Calu3 (cell line): ENCODE measurements around the gene TRAF2. TPM values are rescaled to one million over a fixed set of nuclear protein-coding genes. Genes with fewer than 3 reads are reported as not detected.

Experiments used
- BruUV-seq: library from RNA; stranded (reverse); fragments of 400-500 nt; replicated peaks from 2 replicates; lab custom pipeline; 2021; lab: Mats Ljungman, UMichigan
- CTCF ChIA-PET: fragments of 300-600 bp; sonication (Branson Sonifier 250); formaldehyde crosslinking; loops from one replicate; lab custom pipeline; 2022; ENCODE audit warnings: antibody characterized with exemption; lab: Charles Lee
- DNase-seq: peaks from one replicate; pipeline ENCODE4 v3.0.0; 2022
- H3K27ac Mint-ChIP-seq: one replicate; pipeline ENCODE4 v1.8.0; 2022; ENCODE audit warnings: mixed read lengths; ENCODE audit not compliant: unreplicated experiment
- H3K27me3 Mint-ChIP-seq: one replicate; pipeline ENCODE4 v1.8.0; 2022; ENCODE audit warnings: mixed read lengths; ENCODE audit not compliant: unreplicated experiment
- H3K36me3 Mint-ChIP-seq: one replicate; pipeline ENCODE4 v1.8.0; 2022; ENCODE audit warnings: mild to moderate bottlenecking, moderate library complexity, mixed read lengths; ENCODE audit not compliant: insufficient read depth, unreplicated experiment
- H3K4me1 Mint-ChIP-seq: one replicate; pipeline ENCODE4 v1.8.0; 2022; ENCODE audit warnings: mild to moderate bottlenecking, low read depth, mixed read lengths; ENCODE audit not compliant: unreplicated experiment
- H3K4me3 Mint-ChIP-seq: one replicate; pipeline ENCODE4 v1.8.0; 2022; ENCODE audit warnings: mild to moderate bottlenecking, low read depth, moderate library complexity, mixed read lengths; ENCODE audit not compliant: unreplicated experiment
- H3K9me3 Mint-ChIP-seq: one replicate; pipeline ENCODE4 v1.8.0; 2022; ENCODE audit warnings: low read depth, mixed read lengths; ENCODE audit not compliant: unreplicated experiment
- CTCF ChIP-seq: fragments of 200-600 bp; IDR thresholded peaks from one replicate; pipeline ENCODE4 v1.8.0; 2022; ENCODE audit warnings: antibody characterized with exemption; ENCODE audit not compliant: unreplicated experiment
- intact Hi-C: fragments of 100-400 bp; cut with micrococcal nuclease; formaldehyde crosslinking; loops from one replicate; pipeline ENCODE4 v1.10.0; 2022; ENCODE audit not compliant: unreplicated experiment
- total RNA-seq: library from RNA; stranded (reverse); gene quantifications from 2 replicates; pipeline ENCODE4 v1.2.3, GENCODE V29; 2022

The TRAF2 gene
- total RNA-seq, 1 experiment from 2014 or later: 50.5 TPM

- CTCF ChIA-PET: no interaction called here
- no TSS peak for BruUV-seq
- TF ChIP-seq CTCF: no peak
- intact Hi-C loops: no loop called here
- no peak overlapping the region for H3K4me3 Mint-ChIP-seq
- H3K27me3 Mint-ChIP-seq: no peaks in the 10 kb centered on the region
- peaks cover 38% of the 10 kb centered on the region for H3K36me3 Mint-ChIP-seq
- no peaks in the 10 kb centered on the region for H3K4me1 Mint-ChIP-seq
- no peak overlapping the region for H3K27ac Mint-ChIP-seq
- H3K9me3 Mint-ChIP-seq: no peaks in the 10 kb centered on the region
- DNase-seq: no peak
Observed at GRCh38 chr9:136913701-136914438, 27.6 kb downstream of the TRAF2 start.

- no peak for DNase-seq
- CTCF ChIA-PET: no interaction called here
- Mint-ChIP-seq H3K27me3 (no peaks in the 10 kb centered on the region), H3K36me3 (peaks cover 44% of the 10 kb centered on the region), H3K27ac (no peak overlapping the region), H3K4me3 (no peak overlapping the region), H3K9me3 (no peaks in the 10 kb centered on the region), H3K4me1 (no peaks in the 10 kb centered on the region)
- intact Hi-C loops: no loop called here
- no peak for TF ChIP-seq CTCF
- no TSS peak for BruUV-seq
Observed at GRCh38 chr9:136915632-136916329, 29.5 kb downstream of the TRAF2 start.

- H3K27ac Mint-ChIP-seq: no peak overlapping the region
Observed at GRCh38 chr9:136916330-136917184, 30.2 kb downstream of the TRAF2 start.

More at GRCh38 chr9:136916330-136917184, 30.2 kb downstream of the TRAF2 start:
- no TSS peak for BruUV-seq
- TF ChIP-seq CTCF: no peak
- CTCF ChIA-PET: no interaction called here
- no peak for DNase-seq
- H3K27me3 Mint-ChIP-seq: no peaks in the 10 kb centered on the region
- peaks cover 44% of the 10 kb centered on the region for H3K36me3 Mint-ChIP-seq
- H3K9me3 Mint-ChIP-seq: no peaks in the 10 kb centered on the region
- no peak overlapping the region for H3K4me3 Mint-ChIP-seq
- intact Hi-C loops: no loop called here
- no peaks in the 10 kb centered on the region for H3K4me1 Mint-ChIP-seq
